ENCODE results near the gene RPP14. TPM values are rescaled to one million over a fixed set of nuclear protein-coding genes. Genes with fewer than 3 reads are reported as not detected.

The RPP14 gene
- total and polyA plus RNA-seq, 3 donors from 2014 or later, result 13.8 to 18.4 (median 17.0) TPM

- intact Hi-C loops (cut with DNase I; ENCODE audit: low total_unique reads), result no loop called here
- no peak overlapping the region for H3K27ac ChIP-seq
- DNase-seq, result no peak
- H3K4me1 ChIP-seq, result no peaks in the 10 kb centered on the region
- no peak overlapping the region for H3K4me3 ChIP-seq
- H3K9me3 ChIP-seq, result no peaks in the 10 kb centered on the region
- H3K27me3 ChIP-seq, result no peaks in the 10 kb centered on the region
- 92% methylated on average over 4 of the region's 4 CpGs for WGBS, 2 donors
- TF ChIP-seq CTCF (IDR thresholded peaks at IDR 0.05), result no peak
- no peak for TF ChIP-seq POLR2A (IDR thresholded peaks at IDR 0.05)
- no peaks in the 10 kb centered on the region for H3K36me3 ChIP-seq (ENCODE audit: low read depth, missing control alignments)
Measured at GRCh38 chr3:58358808-58359207, 52.8 kb downstream of the RPP14 start.

- 93% methylated on average over 4 of the region's 4 CpGs for WGBS, 2 donors
- H3K27me3 ChIP-seq, result no peaks in the 10 kb centered on the region
- H3K4me1 ChIP-seq, result no peaks in the 10 kb centered on the region
- no peak overlapping the region for H3K27ac ChIP-seq
- intact Hi-C loops (cut with DNase I; ENCODE audit: low total_unique reads), result no loop called here
- no peak overlapping the region for H3K4me3 ChIP-seq
- H3K9me3 ChIP-seq, result no peaks in the 10 kb centered on the region
- TF ChIP-seq CTCF (IDR thresholded peaks at IDR 0.05) (no peak), POLR2A (IDR thresholded peaks at IDR 0.05) (no peak)
- H3K36me3 ChIP-seq (ENCODE audit: low read depth, missing control alignments), result no peaks in the 10 kb centered on the region
- DNase-seq, result no peak
Measured at GRCh38 chr3:58359621-58360020, 53.6 kb downstream of the RPP14 start.

GRCh38 chr3:58361866-58362265, 55.8 kb downstream of the RPP14 start:
- TF ChIP-seq CTCF (IDR thresholded peaks at IDR 0.05) (no peak), POLR2A (IDR thresholded peaks at IDR 0.05) (no peak)
- no peak overlapping the region for H3K27ac ChIP-seq
- intact Hi-C loops (cut with DNase I; ENCODE audit: low total_unique reads), result no loop called here

GRCh38 chr3:58366699-58367098, 60.7 kb downstream of the RPP14 start:
- no peaks in the 10 kb centered on the region for H3K4me1 ChIP-seq
- TF ChIP-seq CTCF (IDR thresholded peaks at IDR 0.05), result no peak
- no peak for TF ChIP-seq POLR2A (IDR thresholded peaks at IDR 0.05)
- WGBS, 2 donors, result 85 to 95% methylated on average over 1 of the region's 1 CpG
- no peaks in the 10 kb centered on the region for H3K9me3 ChIP-seq
- no peak overlapping the region for H3K4me3 ChIP-seq
- DNase-seq, result no peak
- no peaks in the 10 kb centered on the region for H3K36me3 ChIP-seq (ENCODE audit: low read depth, missing control alignments)
- no peaks in the 10 kb centered on the region for H3K27me3 ChIP-seq
- no peak overlapping the region for H3K27ac ChIP-seq
- intact Hi-C loops (cut with DNase I; ENCODE audit: low total_unique reads), result no loop called here

More at GRCh38 chr3:58361866-58362265, 55.8 kb downstream of the RPP14 start:
- Histone ChIP-seq H3K4me1 (no peaks in the 10 kb centered on the region), H3K9me3 (no peaks in the 10 kb centered on the region), H3K27me3 (no peaks in the 10 kb centered on the region), H3K36me3 (ENCODE audit: low read depth, missing control alignments) (no peaks in the 10 kb centered on the region), H3K4me3 (no peak overlapping the region)
- no peak for DNase-seq

GRCh38 chr3:58369038-58369437, 63.0 kb downstream of the RPP14 start:
- TF ChIP-seq CTCF (IDR thresholded peaks at IDR 0.05), result no peak
- TF ChIP-seq POLR2A (IDR thresholded peaks at IDR 0.05), result no peak
- Histone ChIP-seq H3K27ac (no peak overlapping the region), H3K4me1 (no peaks in the 10 kb centered on the region), H3K36me3 (ENCODE audit: low read depth, missing control alignments) (no peaks in the 10 kb centered on the region), H3K4me3 (no peak overlapping the region), H3K9me3 (no peaks in the 10 kb centered on the region), H3K27me3 (no peaks in the 10 kb centered on the region)
- no peak for DNase-seq
- WGBS, 2 donors, result 95 to 100% methylated on average over 1 of the region's 1 CpG
- intact Hi-C loops (cut with DNase I; ENCODE audit: low total_unique reads), result no loop called here
